Effector memory CD4-positive, alpha-beta T cell (primary cell): Measurements from ENCODE around the gene ATP8B3.

Experiments
- DNase-seq, 3 donors: peaks; one replicate each; pipeline ENCODE4 v3.0.0-alpha.2; 2020
- H3K27ac ChIP-seq: 2 replicates; pipeline ENCODE4 v1.7.0; 2013; ENCODE audit warnings: mild to moderate bottlenecking, low read length, moderate library complexity; ENCODE audit not compliant: insufficient read depth, poor library complexity, severe bottlenecking
- H3K27me3 ChIP-seq: replicated peaks from 2 replicates; pipeline ENCODE4 v1.7.0; 2013; ENCODE audit warnings: mild to moderate bottlenecking, low read length; ENCODE audit not compliant: insufficient read depth, control insufficient read depth, poor library complexity, severe bottlenecking
- H3K36me3 ChIP-seq: 2 replicates; pipeline ENCODE4 v1.7.0; 2013; ENCODE audit warnings: mild to moderate bottlenecking, low read length, moderate library complexity; ENCODE audit not compliant: control insufficient read depth, insufficient read depth
- H3K4me1 ChIP-seq: 2 replicates; pipeline ENCODE4 v1.7.0; 2013; ENCODE audit warnings: low read length, mild to moderate bottlenecking; ENCODE audit not compliant: control insufficient read depth, insufficient read depth, poor library complexity, severe bottlenecking
- H3K4me3 ChIP-seq: 2 replicates; pipeline ENCODE4 v1.7.0; 2013; ENCODE audit warnings: low read length, low read depth, mild to moderate bottlenecking; ENCODE audit not compliant: insufficient read depth, poor library complexity, severe bottlenecking
- H3K9me3 ChIP-seq: 2 replicates; pipeline ENCODE4 v1.7.0; 2013; ENCODE audit warnings: mild to moderate bottlenecking, low read length, moderate library complexity; ENCODE audit not compliant: control insufficient read depth
- total RNA-seq, 3 donors: gene quantifications; one replicate each; lab custom pipeline; 2026; lab: John Stamatoyannopoulos, UW

The ATP8B3 gene, protein sequence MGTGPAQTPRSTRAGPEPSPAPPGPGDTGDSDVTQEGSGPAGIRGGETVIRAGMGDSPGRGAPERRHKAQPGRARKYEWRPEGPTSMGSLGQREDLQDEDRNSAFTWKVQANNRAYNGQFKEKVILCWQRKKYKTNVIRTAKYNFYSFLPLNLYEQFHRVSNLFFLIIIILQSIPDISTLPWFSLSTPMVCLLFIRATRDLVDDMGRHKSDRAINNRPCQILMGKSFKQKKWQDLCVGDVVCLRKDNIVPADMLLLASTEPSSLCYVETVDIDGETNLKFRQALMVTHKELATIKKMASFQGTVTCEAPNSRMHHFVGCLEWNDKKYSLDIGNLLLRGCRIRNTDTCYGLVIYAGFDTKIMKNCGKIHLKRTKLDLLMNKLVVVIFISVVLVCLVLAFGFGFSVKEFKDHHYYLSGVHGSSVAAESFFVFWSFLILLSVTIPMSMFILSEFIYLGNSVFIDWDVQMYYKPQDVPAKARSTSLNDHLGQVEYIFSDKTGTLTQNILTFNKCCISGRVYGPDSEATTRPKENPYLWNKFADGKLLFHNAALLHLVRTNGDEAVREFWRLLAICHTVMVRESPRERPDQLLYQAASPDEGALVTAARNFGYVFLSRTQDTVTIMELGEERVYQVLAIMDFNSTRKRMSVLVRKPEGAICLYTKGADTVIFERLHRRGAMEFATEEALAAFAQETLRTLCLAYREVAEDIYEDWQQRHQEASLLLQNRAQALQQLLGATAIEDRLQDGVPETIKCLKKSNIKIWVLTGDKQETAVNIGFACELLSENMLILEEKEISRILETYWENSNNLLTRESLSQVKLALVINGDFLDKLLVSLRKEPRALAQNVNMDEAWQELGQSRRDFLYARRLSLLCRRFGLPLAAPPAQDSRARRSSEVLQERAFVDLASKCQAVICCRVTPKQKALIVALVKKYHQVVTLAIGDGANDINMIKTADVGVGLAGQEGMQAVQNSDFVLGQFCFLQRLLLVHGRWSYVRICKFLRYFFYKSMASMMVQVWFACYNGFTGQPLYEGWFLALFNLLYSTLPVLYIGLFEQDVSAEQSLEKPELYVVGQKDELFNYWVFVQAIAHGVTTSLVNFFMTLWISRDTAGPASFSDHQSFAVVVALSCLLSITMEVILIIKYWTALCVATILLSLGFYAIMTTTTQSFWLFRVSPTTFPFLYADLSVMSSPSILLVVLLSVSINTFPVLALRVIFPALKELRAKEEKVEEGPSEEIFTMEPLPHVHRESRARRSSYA (N-terminal part only)
- total RNA-seq = 3.1 to 9.5 (median 6.1) reads per million in 3 donors

DNA sequence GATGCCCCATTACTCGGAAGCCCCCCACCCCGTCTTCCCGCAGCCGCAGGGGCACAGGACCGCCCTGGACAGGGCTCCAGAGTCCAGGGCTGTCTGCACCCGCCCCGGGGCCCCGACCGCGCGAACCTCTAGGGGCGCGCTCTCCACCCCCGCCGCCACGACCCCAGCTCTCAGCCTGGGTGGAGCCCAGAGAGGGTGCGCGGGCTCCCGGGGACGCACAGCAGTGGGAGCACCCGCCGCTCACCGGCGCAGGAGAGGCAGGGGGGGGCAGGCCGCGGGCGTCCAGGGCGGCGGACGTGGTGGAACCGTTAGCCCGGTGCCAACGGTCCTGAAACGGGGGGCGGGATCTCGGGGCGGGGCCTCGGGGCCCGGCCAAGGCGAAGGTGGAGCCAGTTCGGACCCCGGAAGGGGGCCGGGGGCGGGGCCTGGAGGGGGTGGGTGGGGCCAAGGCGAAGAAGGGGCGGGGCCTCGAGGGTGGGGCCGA is at the start of gene ATP8B3:
TSS of gene ATP8B3 (minus strand) at position 335 of the 484 bp plus-strand sequence. CDS start 540 bp downstream, outside the sequence.
- Histone ChIP-seq H3K27ac (peak within 1 kb of the TSS; percentile 35), H3K36me3 (peaks cover 16% of the 10 kb centered on the region), H3K27me3 (no peaks in the 10 kb centered on the region), H3K9me3 (no peaks in the 10 kb centered on the region), H3K4me1 (peaks cover 16% of the 10 kb centered on the region), H3K4me3 (peak within 1 kb of the TSS; percentile 60)
- peak in 2 of 3 donors; percentile 70 to 74 for DNase-seq

DNA sequence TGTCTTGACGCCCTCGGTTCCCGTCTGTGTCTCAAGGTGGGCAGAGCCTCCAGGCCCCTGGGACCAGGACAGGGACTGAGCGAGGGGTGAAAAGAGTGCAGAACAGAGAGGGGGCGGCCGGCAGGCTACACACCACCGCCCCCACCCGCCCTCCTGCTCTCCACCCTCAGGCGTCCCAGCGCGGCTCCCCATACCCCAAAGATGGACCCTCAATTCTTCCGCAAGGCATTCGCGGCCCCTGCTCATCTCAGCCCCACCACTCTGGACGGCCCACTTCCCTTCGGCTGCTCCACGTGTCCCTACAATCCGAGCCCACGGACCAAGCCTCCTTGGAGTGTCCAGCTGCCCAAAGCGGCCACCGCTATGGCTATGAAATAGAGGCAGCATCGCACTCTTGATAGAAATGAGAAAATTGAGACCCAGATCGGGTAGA is 49.5 kb upstream of the ATP8B3 start:
- H3K4me3 ChIP-seq = peak overlapping the region; percentile 77
- peak overlapping the region; percentile 86 for H3K27ac ChIP-seq
- H3K4me1 ChIP-seq = peaks cover 50% of the 10 kb centered on the region
- no peaks in the 10 kb centered on the region for H3K27me3 ChIP-seq
- no peaks in the 10 kb centered on the region for H3K9me3 ChIP-seq
- no peaks in the 10 kb centered on the region for H3K36me3 ChIP-seq
- no peak for DNase-seq

DNA sequence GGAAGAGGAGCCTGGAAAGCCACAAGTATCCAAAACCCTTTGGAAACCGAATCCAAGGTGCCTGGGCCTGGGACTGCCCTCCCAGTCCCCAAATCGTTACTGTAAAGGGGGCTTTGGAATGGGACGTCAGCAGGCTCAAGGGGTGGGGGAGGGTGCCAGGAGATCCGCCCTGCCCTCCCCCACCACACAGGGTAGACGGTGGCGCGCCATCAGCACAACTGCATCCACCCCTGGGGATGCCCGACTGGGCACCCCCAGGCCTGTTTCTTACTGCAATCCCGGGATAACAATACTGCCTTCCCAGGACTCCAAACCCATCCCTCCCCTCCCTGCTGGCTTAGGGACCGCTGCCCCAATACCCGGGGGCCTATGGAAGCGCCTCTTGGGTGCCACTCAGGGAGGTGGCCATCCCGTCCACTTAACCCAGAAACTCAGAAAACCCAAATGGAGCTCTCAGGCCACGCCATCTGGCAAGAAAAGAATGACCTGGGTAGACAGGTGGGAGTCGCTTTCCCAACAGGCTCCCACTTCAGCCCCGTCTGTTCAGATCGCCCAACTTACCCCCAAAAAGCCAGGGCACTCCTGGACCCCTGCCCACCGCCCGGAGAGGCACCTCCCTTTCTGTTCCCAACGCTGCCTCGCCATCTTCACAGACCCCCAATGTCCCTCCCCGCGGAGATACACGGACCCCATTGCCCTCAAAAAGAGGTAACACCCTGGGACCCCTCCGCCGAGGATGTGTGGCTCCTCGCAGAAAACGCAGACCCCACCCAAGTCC is 48.9 kb upstream of the ATP8B3 start:
- Histone ChIP-seq H3K4me3 (peak overlapping the region; percentile 77), H3K27ac (peak overlapping the region; percentile 86)

DNA sequence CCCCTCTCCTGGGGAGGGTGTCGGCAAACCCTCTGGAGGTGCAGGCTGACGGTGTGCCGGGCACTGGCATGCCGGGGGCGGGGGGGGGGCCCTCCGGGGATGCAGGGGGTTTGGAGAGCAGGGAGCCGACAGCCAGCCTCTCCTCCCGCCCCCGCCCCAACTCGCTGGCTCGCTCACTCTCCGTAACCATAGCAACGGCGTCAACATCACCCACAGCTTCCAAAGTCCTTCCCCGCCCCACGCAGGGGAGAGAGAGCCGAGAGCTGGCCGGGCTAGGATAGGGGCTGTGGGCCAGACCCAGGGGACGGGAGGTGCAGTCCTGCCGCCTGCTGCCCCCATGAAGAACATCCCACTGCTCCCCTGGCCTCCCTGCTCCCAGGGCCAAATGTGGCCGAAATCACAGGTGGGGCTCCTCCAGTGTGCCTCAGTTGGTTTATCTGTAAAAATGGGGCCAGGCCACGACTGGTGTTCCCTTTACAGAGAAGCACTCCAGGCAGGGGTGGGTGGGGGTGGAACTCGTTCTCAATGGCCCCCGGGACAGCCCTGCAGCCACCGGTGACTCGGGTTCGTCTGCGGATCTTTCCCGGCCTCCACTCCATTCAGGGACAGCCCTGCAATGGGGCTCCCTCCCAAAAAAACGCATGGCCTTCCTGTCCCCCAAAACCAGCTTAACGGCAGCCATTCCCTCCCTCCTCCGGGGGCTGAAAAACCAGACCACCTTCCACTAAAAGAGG is 48.1 kb upstream of the ATP8B3 start:
- Histone ChIP-seq H3K4me1 (peaks cover 62% of the 10 kb centered on the region), H3K27me3 (no peaks in the 10 kb centered on the region), H3K36me3 (no peaks in the 10 kb centered on the region), H3K9me3 (no peaks in the 10 kb centered on the region), H3K27ac (peak overlapping the region; percentile 86), H3K4me3 (peak overlapping the region; percentile 13)
- DNase-seq = peak; percentile 54 to 70 (median 56)

More for the DNA sequence above, 48.9 kb upstream of the ATP8B3 start:
- DNase-seq = no peak
- Histone ChIP-seq H3K27me3 (no peaks in the 10 kb centered on the region), H3K36me3 (no peaks in the 10 kb centered on the region), H3K9me3 (no peaks in the 10 kb centered on the region), H3K4me1 (peaks cover 56% of the 10 kb centered on the region)

DNA sequence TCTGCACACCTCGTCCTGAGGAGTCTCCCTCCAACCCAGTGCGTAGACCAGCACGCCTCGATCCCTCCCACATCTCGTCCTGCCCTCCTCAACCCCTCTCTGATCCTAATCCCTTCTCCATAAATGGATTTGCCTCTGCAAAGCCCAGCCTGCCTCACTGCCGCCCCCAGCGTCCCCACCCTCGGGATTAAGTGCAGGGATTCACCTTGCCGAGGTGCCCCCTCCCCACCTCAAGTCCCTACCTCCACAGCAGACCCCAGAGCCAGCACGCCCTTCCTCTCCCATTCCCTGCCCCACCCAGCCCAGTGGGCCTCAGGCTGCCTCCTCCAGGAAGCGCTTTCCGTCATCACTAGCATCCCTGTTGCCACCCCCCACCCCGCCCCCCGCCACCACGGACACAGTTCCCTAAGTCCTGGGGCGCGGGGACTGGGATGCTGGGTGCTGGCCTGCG is 47.3 kb upstream of the ATP8B3 start:
- Histone ChIP-seq H3K27me3 (no peaks in the 10 kb centered on the region), H3K27ac (peak overlapping the region; percentile 86)

DNA sequence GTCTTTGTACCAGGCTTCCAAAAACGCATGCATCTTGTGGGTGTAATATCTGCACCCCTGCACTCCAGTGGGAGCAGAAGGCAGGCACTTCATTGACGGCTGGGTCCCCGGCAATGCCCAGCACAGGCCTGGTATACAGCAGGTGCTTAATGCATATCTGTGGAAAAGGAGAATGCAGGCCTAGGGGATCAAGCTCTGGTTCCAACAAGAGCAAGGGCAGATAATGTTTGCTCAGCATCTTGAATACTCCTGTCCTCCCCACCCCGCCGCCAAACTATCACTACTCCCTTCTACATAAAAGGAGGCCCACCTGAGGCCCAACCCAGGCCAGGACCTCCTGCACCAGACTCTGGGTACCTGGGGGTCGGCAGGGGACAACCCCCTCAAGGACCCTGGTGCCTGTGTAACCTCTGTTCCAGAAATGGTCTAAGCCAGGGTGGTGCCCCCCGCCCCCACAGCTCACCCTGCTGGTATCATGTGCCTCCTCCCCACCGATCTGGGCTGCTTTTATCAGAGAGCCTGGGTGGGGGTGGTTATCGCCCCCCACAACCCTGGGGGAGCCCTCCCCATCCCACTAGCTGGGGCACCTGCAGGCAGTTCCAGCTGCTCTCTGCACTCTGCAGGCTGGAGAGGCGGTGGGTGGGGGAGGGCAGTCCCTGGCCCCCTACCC is 46.5 kb upstream of the ATP8B3 start:
- no peaks in the 10 kb centered on the region for H3K36me3 ChIP-seq
- no peaks in the 10 kb centered on the region for H3K27me3 ChIP-seq
- H3K4me3 ChIP-seq = no peak overlapping the region
- no peak for DNase-seq
- H3K27ac ChIP-seq = peak overlapping the region; percentile 86
- peaks cover 72% of the 10 kb centered on the region for H3K4me1 ChIP-seq
- H3K9me3 ChIP-seq = no peaks in the 10 kb centered on the region

More for the DNA sequence above, 47.3 kb upstream of the ATP8B3 start:
- no peak overlapping the region for H3K4me3 ChIP-seq
- no peaks in the 10 kb centered on the region for H3K9me3 ChIP-seq
- no peak for DNase-seq
- H3K4me1 ChIP-seq = peaks cover 64% of the 10 kb centered on the region
- H3K36me3 ChIP-seq = no peaks in the 10 kb centered on the region

DNA sequence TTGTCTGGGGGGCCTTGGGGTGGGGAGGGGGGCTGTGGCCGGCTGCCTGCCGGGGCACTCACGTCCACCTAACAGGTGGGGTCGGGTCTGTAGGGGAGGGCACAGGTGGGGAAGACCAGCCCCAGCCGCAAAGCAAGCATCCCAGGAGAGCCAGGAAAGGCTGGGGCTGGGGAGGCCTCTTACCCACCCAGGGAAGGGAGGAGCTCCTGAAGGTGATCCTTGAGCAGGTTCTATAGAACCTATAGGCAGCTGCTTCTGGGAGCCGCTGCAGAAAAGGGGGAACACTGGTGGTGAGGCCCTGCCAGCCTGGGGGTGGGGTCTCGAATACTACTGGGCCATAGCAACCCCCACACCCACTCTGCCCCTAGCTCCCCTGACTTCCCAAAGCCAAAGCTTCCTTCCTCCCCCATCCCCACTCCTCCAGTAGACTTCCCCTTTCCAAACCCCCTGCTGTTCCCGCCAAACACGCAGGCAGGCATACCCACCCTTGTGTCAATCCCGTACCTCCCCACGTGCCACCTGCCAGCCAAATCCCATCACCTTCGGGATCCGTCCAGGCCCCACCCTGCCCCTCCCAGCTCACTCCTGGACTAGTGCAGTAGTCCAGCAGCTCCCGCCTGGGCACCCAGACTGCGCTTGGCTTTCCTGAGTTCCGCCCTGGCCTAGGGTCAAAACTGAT is 45.7 kb upstream of the ATP8B3 start:
- H3K4me3 ChIP-seq = no peak overlapping the region
- H3K27me3 ChIP-seq = no peaks in the 10 kb centered on the region
- no peaks in the 10 kb centered on the region for H3K9me3 ChIP-seq
- DNase-seq = no peak
- H3K4me1 ChIP-seq = peaks cover 79% of the 10 kb centered on the region
- H3K27ac ChIP-seq = peak overlapping the region; percentile 86
- H3K36me3 ChIP-seq = no peaks in the 10 kb centered on the region
